ENCODE results near the gene STIP1. TPM values are rescaled to one million over a fixed set of nuclear protein-coding genes. Genes with fewer than 3 reads are reported as not detected.

The STIP1 gene
- 306 and 548 TPM in 2 replicates for total RNA-seq (2011; cell fraction: chromatin; rRNA removed; ENCODE audit: low replicate concordance)
- 286 and 316 TPM in 2 replicates for total RNA-seq (2011; cell fraction: nucleolus; rRNA removed)
- total RNA-seq (2011; cell fraction: nucleoplasm; rRNA removed): 232 and 255 TPM in 2 replicates
- total RNA-seq (2014; rRNA removed): 407 and 459 TPM in 2 replicates
- total RNA-seq (2014; rRNA removed; fragmentation: Illumina TruSeq; extraction: Trizol): 340 and 344 TPM in 2 replicates
- total RNA-seq (2015; rRNA removed; fragmentation: Illumina TruSeq; extraction: Trizol): 363 and 385 TPM in 2 replicates
- 346 and 350 TPM in 2 replicates for total RNA-seq (2021)
- polyA plus RNA-seq (2011; rRNA removed): 324 and 332 TPM in 2 replicates
- polyA plus RNA-seq (2011; cell fraction: cytosol; rRNA removed): 186 and 200 TPM in 2 replicates
- 175 and 176 TPM in 2 replicates for polyA plus RNA-seq (2011; cell fraction: nucleus; rRNA removed)
- 218 and 368 TPM in 2 replicates for polyA plus RNA-seq (2012)
- polyA plus RNA-seq (2014; fragmentation: Illumina TruSeq; extraction: Trizol): 358 and 465 TPM in 2 replicates
- 100 to 1,000 TPM in 1 of 2 experiments, 10 to 100 TPM in 1; 58.1 to 122 TPM for polyA plus RNA-seq (2014; fragmentation: Nextera tagmentation; extraction: Ambion mirVana)
- 353 and 363 TPM in 2 replicates for polyA plus RNA-seq (2014; rRNA removed)
- polyA minus RNA-seq (2011; rRNA and poly(A)+ RNA removed): 415 and 509 TPM in 2 replicates
- 226 and 244 TPM in 2 replicates for polyA minus RNA-seq (2011; cell fraction: cytosol; rRNA and poly(A)+ RNA removed)
- 111 and 217 TPM in 2 replicates for polyA minus RNA-seq (2011; cell fraction: nucleus; rRNA and poly(A)+ RNA removed)
- percentile 90 among the genes with signal in this experiment for Bru-seq, nascent RNA
- percentile 94 among the genes with signal in this experiment for BruChase-seq, experiment 1, labeled RNA remaining after a 2-hour chase
- BruChase-seq, experiment 2, labeled RNA remaining after a 6-hour chase: percentile 96 among the genes with signal in this experiment
- long read RNA-seq, experiment 1, transcript STIP1-201 (14 exons, 2,196 nt): major isoform, 1,051 of 1,488 reads
- long read RNA-seq, experiment 1, partial matches to known transcripts: 365 of 1,488 reads
- long read RNA-seq, experiment 1, other reads (novel, unspliced or antisense): 69 of 1,488 reads
- long read RNA-seq, experiment 2, transcript STIP1-201 (14 exons, 2,196 nt): major isoform, 252 of 444 reads
- long read RNA-seq, experiment 2, partial matches to known transcripts: 83 of 444 reads
- long read RNA-seq, experiment 2, other reads (novel, unspliced or antisense): 107 of 444 reads
- long read RNA-seq, experiment 3, transcript STIP1-211 (5 exons, 772 nt): minor isoform, 14 of 410 reads
- long read RNA-seq, experiment 3, transcript STIP1-201 (14 exons, 2,196 nt): major isoform, 308 of 410 reads
- long read RNA-seq, experiment 3, partial matches to known transcripts: 57 of 410 reads
- long read RNA-seq, experiment 3, other reads (novel, unspliced or antisense): 30 of 410 reads

- Histone ChIP-seq H3K27ac (ENCODE audit: extremely low read depth, low read depth, low read length) (peak within 1 kb of the TSS; percentile 89), H3K4me2 (ENCODE audit: insufficient read depth, low read length) (peak within 1 kb of the TSS; percentile 97), H3K79me2 (ENCODE audit: control insufficient read depth, insufficient read depth, low read length) (peaks cover 30% of the 10 kb centered on the region), H3K9me1 (ENCODE audit: control insufficient read depth, insufficient read depth, low read length) (no peaks in the 10 kb centered on the region), H3K4me3 (peak within 1 kb of the TSS; percentile 70), H3K9ac (ENCODE audit: insufficient read depth in 1 of 2, low read depth in 2 of 2, low read length in 2 of 2) (peak within 1 kb of the TSS; percentile 84 to 99), H3K9me3 (replicated peaks; ENCODE audit: control insufficient read depth, insufficient read depth, low read depth, low read length) (no peaks in the 10 kb centered on the region), H4K20me1 (replicated peaks; ENCODE audit: control insufficient read depth, insufficient read depth, low read length) (no peaks in the 10 kb centered on the region), H3K4me1 (replicated peaks in 1 of 2; ENCODE audit: control insufficient read depth in 2 of 2, insufficient read depth in 2 of 2, low read length in 2 of 2) (peaks cover 26 to 50% of the 10 kb centered on the region in 2 experiments), H3K27me3 (ENCODE audit: control insufficient read depth in 2 of 2, insufficient read depth in 2 of 2, low read length in 2 of 2) (no peaks in the 10 kb centered on the region), H2AFZ (ENCODE audit: low read depth, low read length) (peak within 1 kb of the TSS; percentile 72), H3K36me3 (ENCODE audit: control insufficient read depth, insufficient read depth, low read length) (peaks cover 12% of the 10 kb centered on the region)
- intact Hi-C loops (cut with micrococcal nuclease) (loop anchor here (2.0 to 5.0 kb wide), 3 partner anchors 45 to 171 kb away; partner anchors contain the start of genes CATSPERZ, DNAJC4 and RPS6KA4), in situ Hi-C loops (cut with MboI) (no loop called here)
- ChIA-PET CTCF (ENCODE audit: low intra/inter-chr PET ratio) (no interaction called here), POLR2A (interaction anchor here (0.6 to 2.2 kb wide), 16 partner anchors 10 to 1237 kb away, joined by 3 to 29 read pairs (median 4); partner anchors contain the start of genes FERMT3, PPP1R14B, PRDX5 and TRMT112)
- peak; percentile 99 for FAIRE-seq
- ATAC-seq: peak; percentile 89
- 1% methylated on average over 48 of the region's 74 CpGs for WGBS (ENCODE audit: insufficient coverage, low coverage, missing lambda C conversion rate)
- DNase-seq (ENCODE audit: extremely low read depth in 1 of 4, low spot score in 3 of 4): peak; percentile 96 to 100 (median 98)
- no TSS peak for BruUV-seq (replicated peaks)
- TF ChIP-seq ZNF830 (CRISPR knock-in tag; IDR thresholded peaks at IDR 0.05): no peak
- no peak for TF ChIP-seq ZNF696 (CRISPR knock-in tag; conservative IDR thresholded peaks at IDR 0.05)
- TF ChIP-seq ZBTB26 (CRISPR knock-in tag; IDR thresholded peaks at IDR 0.05): no peak
- no peak for TF ChIP-seq USF1 (CRISPR knock-in tag; IDR thresholded peaks at IDR 0.05)
- no peak for TF ChIP-seq ETV1 (tag; conservative IDR thresholded peaks at IDR 0.05; ENCODE audit: low read depth)
- TF ChIP-seq NR4A1 (CRISPR knock-in tag; IDR thresholded peaks at IDR 0.05): no peak
- TF ChIP-seq NR4A1 (tag; IDR thresholded peaks at IDR 0.05): no peak
- no peak for TF ChIP-seq ZNF644 (tag; IDR thresholded peaks at IDR 0.05; ENCODE audit: low read depth)
- TF ChIP-seq HDAC1 (IDR thresholded peaks at IDR 0.05): no peak
- TF ChIP-seq HBP1 (CRISPR knock-in tag; IDR thresholded peaks at IDR 0.05): no peak
Observed at GRCh38 chr11:64185693-64186491, at the start of gene STIP1. Gene STIP1 (plus strand): TSS chr11:64186171. CDS start chr11:64186262, 91 bp downstream.
